Germinal center (tissue), 1 donor: ENCODE data around the gene CDH23.

Source experiments
- DNase-seq: peaks from one replicate; pipeline ENCODE4 v3.0.0; 2012; ENCODE audit warnings: mixed read lengths, low spot score

CDH23 gene

GRCh38 chr10:71537681-71538080 lies 141.0 kb downstream of the CDH23 start:
- DNase-seq = no peak

DNA sequence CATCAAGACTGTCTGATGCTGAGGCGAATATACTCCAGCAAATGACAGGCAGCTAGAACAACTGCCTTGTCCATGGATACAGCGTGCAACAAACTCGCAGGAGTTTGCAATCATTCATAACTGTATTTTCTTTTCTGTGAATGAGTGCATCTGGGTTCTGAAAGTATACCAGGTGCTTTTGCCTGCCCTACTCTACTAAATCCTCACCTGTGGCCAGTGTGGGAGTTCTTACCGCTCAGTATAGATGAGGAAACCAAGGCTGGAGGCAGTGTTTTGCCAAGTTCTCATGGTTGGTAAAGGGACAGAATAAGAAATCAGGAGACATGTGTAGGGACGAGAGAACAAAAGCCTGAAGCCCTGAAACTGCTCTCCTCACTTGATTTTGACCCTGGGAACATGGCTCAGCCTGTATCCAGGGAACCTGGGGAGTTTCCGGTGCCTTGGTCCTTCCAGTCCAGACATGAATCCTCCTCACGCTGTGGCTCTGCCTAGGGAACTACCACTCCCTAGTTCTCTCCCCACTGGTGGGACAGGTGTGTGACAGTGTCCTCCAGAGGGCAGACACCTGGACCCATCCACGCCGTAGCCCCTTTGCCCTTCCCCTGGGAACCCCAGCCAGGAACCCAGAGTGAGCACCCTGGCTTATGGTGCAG lies 142.0 kb downstream of the CDH23 start:
- no peak for DNase-seq

- DNase-seq = no peak
These were observed 142.9 kb downstream of the CDH23 start for GRCh38 chr10:71539442-71540118.

- no peak for DNase-seq
These were observed 145.8 kb downstream of the CDH23 start for GRCh38 chr10:71542478-71542877.

DNA sequence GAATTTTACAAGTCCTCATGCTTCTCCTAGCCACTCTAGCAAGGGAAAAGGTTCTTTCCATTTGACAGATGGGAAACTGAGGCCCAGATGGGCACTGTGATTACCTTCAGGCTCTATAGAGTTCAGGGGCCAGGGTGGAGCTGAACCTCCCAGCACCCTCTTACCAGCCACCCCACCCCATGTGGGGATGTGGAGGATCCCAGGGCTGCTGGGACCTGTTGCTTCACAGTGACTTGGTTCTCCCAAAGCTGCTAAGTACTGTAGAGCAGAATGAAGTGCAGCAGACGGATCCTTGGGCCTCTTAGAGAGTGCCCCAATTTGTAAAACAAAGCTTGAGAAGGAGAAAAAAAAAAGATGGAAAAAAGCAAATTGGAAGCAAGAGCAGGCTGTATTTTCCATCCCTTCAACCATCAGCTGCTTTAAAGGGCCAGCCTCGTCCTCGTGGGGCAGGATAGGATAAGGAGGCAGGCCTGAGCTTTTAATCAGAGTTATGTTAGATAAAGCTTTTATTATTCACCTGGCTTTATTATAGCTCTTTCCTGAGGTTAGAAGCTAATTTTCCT lies 147.0 kb downstream of the CDH23 start:
- DNase-seq = no peak

DNA sequence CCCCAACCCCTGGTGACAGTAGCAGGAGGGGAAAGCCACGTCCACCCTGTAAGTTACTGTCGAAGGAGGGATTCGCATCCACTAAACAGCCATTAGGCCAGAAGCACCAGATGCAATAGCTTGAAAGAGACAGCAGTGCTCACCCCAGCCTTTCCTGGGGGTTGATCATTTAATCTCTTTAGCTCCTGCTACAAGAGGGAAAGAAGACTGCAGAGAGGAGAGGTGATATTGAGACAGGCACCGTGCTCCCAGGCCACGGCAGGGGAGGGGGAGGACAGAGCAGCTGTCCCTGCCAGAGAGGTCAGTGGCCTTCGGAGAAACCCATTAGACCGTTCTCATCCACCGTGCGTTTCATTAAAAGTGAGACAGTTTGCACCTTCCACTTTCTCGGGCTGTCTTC lies 148.3 kb downstream of the CDH23 start:
- DNase-seq = no peak

- no peak for DNase-seq
These were observed 149.5 kb downstream of the CDH23 start for GRCh38 chr10:71546220-71546619.

- DNase-seq = no peak
These were observed 150.6 kb downstream of the CDH23 start for GRCh38 chr10:71547312-71547711.

DNA sequence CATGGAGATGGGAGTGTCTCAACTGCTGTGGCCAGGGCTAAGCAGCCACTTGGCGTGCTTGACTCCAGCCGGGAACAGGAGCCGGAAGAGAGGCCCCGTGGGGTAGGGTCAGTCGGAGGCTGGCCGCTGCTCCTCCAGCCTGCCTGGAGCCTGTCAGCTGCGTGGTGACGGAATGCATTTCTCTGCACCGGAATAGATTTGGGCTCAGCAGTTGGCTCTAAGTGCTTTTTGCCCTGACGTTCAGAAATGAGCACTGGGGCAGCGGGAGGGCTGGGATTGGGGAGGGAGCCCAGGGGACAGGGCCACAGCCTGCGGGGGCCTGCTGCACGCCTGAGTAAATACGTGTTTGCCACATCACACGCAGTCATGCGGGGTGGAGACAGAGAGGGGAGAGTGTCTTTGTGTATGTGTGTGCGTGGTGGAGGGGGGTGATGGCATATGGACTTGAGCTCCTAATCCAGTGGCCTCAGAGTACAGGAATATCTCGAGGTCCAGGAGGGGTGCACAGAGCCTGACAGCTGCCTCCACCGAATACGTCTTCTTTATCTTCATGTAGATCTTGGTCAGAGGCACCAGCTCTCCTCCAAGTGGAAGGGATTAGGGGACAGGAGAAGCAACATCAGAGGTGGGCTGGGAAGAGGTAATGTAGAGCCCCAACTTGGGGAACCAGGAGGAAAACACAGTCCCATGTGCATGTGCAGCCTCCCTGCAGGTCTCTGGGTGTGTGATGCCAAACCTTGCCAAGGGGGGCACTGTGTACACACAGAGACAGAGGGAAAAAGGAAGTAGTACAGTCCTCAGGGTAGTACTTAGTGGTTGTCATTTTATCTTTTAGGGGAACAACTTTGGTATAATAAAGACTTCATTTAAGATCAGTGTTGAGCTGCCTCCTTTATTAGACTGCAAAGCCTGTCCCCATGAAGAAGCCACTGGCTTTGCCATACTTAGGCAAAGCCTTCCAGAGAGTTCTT lies 151.4 kb downstream of the CDH23 start:
- no peak for DNase-seq

GRCh38 chr10:71549766-71550533 lies 153.2 kb downstream of the CDH23 start:
- DNase-seq = no peak

GRCh38 chr10:71550628-71551027 lies 153.9 kb downstream of the CDH23 start:
- no peak for DNase-seq

GRCh38 chr10:71551970-71552369 lies 155.2 kb downstream of the CDH23 start:
- no peak for DNase-seq

GRCh38 chr10:71553432-71553831 lies 156.7 kb downstream of the CDH23 start:
- DNase-seq = no peak

DNA sequence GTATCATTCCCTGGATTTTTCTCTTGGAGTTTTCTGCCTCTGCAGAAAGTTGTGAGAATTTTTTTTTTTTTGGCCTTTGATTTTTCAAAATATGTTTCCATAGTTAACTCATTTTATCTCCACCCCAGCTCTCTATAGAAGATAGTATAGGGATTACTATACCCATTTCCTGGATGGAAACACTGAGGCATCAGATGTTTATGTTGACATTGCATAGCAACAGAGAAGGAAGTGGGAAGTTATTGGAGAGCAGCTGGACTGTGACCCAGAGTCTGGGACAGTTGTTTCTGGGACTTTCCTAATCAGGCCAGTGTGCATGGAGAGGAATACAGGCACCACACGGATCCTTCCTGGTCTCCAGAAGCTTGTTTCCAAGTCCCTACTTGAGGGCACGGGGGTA lies 158.0 kb downstream of the CDH23 start:
- DNase-seq = no peak

GRCh38 chr10:71555087-71555723 lies 158.5 kb downstream of the CDH23 start:
- DNase-seq = no peak

DNA sequence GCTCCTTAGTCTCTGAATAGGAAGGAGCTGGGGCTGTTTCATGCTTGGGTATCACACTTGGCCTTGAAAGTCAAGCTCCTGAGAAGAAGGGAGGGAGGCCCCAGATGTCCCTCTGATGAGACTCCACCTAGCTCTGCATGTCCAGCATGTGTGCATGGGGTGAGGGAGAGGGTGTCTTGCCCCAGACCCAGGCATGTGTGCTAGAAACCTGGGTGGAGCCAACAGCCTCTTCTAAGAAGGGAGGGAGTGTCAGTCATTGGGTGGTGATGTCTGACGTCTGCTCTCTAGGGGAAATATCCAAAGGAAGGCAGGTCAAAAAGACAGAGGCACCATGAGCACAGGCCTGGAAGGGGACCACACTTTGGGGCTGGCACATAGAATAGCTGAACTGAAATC lies 159.0 kb downstream of the CDH23 start:
- DNase-seq = no peak

- no peak for DNase-seq
These were observed 162.3 kb downstream of the CDH23 start for GRCh38 chr10:71558991-71559390.

DNA sequence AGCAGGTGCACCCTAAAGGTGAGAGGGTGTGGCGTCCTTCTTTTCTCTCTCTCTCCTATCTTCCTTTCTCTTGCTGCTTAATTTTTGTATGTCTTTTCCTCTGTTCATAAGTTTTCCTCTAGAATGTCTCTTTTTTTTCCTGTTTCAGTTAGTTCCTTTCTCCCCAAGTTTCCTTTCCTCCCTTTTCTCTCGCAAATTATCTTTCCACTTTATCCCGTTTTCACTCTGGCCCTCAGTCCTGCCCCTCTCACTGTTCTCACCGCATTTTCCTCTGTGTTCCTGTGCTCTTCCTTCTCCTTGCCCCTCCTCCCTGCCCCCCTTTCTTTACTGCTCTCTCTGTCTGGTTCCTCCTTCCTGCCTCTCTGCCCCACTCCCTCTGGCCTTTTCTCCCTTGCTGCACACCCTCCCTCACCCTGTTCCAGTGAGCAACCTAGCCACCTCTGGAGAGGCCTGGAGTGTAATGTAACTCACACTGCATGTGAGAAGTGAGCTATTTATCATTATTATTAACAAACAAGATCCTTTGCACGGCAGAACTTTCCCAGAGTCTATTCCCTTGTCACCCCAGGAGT lies 164.4 kb downstream of the CDH23 start:
- no peak for DNase-seq

DNA sequence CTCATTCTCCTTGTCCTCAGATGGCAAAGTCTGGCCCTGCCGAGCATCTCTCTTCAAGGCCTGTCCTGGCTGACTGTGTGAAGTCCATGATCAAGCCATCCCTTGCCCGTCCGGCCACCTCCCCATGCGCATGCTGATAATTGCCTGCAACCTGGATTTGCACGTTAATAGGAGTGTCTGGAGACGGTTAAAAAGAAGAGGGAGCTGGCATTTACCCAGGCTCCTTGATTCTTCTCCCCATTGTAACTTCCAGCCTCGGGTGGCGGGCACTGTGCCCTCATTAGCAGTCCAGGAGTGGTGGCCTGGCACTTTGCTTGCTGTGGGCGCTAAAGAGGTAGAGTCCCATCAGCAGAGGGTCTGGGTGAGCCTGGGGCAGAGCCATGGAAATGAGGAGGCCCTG lies 165.5 kb downstream of the CDH23 start:
- DNase-seq = no peak

GRCh38 chr10:71562904-71563303 lies 166.2 kb downstream of the CDH23 start:
- DNase-seq = no peak
